Activated T-cell treated with anti-CD3 and anti-CD28 coated beads for 1 hour (primary cell): ENCODE results near the gene EMILIN1.
A peak's percentile ranks its signal among the peaks of the same experiment; 100 is the strongest.

ENCODE experiments used
- DNase-seq: peaks from one replicate; pipeline ENCODE4 v3.0.0-alpha.2; 2020; ENCODE audit warnings: low read depth

EMILIN1 gene

DNA sequence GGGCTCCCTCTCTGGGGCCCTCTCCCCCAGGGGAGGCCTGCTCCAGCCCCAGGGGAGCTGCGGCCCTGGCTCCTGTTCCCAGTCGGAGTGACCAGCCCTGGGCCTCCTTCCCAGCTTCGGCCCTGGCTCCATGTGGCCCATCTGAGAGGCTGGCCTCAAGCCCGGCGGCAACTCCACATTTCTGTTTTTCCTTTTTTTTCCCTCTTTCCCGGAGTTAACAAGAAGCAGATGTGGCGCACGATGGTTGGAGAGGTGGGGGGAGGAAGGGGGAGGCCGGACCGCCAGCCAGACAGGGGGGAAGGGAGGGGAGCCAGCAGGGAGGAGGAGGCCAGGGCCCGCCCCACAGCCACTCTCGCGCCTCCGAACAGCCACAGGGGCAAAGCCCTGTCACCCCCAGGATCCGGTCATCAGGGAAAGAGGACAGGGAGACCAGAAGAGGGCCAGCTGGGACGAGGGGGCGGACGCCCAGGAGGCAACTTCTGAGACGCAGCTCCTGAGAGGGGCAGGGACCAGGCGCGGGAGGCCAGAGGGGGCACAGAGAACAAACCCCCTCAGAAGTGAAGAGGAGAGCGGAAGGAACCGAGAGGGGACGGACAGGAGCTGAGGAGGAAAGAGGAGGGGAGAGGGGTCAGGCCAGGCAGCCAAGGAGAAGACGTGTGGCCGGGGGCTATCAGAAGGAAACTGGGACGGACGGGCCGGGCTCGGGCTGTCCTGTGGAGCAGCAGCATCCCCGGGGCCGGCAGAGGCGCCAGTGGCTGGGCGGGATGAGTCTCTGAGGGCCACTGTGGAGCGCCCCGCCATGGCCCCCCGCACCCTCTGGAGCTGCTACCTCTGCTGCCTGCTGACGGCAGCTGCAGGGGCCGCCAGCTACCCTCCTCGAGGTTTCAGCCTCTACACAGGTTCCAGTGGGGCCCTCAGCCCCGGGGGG lies at the start of gene EMILIN1:
Gene EMILIN1, plus strand, starts transcription at position 349 of the 928 bp plus-strand sequence. Its CDS starts 451 bp downstream, at position 800.
- DNase-seq = no peak

DNA sequence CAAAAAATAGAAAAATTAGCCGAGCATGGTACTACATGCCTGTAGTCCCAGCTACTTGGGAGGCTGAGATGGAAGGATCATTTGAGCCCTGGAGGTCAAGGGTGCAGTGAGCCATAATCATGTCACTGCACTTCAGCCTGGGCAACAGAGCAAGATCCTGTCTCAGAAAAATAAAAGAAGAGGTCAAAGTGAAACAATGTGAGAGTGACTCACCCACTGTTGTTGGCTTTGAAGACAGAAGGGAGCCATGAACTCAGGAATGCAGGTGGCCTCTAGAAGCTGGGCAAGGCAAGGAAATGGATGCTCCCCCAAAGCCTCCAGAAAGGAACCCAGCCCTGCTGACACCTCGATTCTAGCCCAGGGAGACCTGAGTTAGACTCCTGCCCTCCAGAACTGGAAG lies 49.4 kb upstream of the EMILIN1 start:
- no peak for DNase-seq

- peak; percentile 64 for DNase-seq
Measured at GRCh38 chr2:27032495-27033252, 45.7 kb upstream of the EMILIN1 start, which contains the start of gene TMEM214. Gene TMEM214, plus strand, starts transcription at chr2:27032965. Its CDS starts 51 bp downstream, at chr2:27033016.

DNA sequence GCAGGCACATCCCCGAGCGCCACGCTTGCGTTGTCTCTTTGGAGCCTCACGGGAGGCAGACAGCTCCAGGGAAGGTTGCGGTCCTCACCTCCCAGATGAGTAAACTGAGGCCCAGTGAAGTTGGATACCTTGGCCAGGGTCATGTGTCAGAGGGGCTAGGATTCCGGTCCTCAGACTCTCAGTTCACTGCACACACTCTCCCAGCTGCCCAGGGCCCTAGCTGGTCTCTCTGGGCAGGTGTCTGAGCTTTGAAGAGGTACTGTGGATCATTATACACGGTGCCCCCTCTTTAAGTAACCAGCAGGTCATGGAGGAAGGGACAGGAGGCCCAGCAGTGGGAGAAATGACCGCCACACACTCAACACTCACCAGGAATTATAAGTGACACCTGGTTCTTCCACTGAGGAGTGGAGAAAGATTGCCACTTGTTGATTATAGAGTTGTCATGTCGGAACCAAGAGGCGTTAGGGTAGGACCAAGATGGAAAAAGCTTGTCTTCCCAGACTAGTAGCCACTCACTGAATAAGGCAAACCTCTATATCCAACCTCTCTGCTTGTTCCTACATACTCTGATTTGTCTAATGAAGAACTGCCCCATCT lies 45.1 kb upstream of the EMILIN1 start:
- DNase-seq = no peak

DNA sequence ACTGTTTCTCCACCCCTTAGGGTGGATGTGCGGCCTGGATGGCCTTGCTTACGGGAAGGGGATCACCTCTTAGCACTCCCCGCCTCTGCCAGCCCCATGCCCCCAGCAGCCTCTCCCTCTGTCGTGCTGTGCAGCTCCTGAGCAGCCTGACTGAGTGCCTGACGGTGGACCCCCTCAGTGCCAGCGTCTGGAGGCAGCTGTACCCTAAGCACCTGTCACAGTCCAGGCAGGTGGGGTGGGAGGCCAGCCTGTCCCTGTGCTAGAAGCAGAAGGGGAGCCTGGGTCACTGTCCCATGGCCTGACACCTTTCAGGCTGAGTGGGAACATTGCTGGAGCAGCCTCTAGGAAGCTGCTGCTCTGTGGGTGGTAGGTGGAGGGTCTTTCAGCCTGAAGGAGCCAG lies 40.4 kb upstream of the EMILIN1 start:
- DNase-seq = no peak

DNA sequence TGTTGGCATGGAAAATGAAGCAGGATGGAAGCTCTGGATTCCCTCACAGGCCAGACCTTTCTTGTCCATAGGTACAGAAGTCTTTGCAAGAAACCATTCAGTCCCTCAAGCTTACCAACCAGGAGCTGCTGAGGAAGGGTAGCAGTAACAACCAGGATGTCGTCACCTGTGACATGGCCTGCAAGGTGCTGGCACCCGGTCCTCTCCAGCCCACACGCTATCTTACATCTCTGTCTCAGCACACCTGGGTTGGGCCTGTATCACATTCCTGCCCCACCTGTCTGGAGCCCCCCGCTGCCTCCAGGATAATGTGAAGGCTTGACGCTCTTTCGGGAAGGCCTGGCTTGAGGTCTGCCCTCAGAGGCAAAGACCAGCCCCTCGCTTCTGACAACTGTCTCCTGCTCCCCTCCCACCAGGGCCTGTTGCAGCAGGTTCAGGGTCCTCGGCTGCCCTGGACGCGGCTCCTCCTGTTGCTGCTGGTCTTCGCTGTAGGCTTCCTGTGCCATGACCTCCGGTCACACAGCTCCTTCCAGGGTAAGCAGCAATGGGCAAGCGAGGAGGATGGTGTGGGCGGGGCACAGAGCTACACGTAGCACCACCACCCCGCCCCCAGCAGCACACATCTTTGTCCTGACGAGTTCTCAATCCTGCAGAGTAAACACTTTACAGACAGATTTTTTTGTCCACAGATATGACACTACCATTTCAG lies 39.6 kb upstream of the EMILIN1 start:
- DNase-seq = no peak

DNA sequence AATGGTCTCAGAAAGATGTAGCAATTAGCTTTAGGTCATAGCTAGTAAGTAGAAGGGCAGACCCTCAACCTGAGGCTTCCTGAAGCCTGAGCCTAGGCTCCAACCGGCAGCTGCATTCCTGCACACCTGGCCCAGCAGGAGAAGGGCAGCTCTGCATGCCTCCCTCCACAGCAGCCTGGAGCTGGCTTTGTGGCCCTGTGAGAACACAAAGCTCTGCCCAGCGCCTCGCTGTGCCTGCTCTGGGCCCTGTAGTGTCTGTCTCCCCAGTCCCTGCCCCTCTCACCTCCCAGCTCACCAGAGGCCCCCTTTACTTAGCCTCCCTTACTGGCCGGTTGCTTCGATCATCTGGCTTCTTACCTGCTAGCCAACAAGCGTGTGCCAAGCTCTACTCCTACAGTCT lies 39.0 kb upstream of the EMILIN1 start:
- DNase-seq = no peak

GRCh38 chr2:27039871-27040270 lies 38.5 kb upstream of the EMILIN1 start:
- no peak for DNase-seq

GRCh38 chr2:27040282-27040681 lies 38.1 kb upstream of the EMILIN1 start:
- no peak for DNase-seq

DNA sequence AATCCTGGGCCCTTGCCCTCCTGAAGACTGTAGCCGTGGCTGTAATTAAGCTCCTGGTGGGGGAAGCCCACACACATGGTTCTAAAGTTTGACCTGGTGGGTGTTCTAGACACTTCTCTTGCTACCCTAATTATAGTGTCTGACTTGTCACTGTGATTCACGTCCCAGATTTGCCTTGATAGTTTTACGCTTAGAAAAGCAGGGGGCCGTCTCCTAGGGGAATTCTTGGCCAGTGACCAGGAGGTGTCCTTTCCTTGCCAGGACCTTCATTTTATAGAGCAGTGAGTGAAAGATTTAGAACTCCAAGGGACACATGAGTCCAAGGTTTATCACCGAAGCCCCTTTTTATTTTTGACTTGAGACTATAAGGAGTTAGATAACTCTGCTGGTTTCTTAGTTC lies 36.7 kb upstream of the EMILIN1 start:
- DNase-seq = no peak

- no peak for DNase-seq
Measured at GRCh38 chr2:27042159-27042661, 36.2 kb upstream of the EMILIN1 start.

- DNase-seq = no peak
Measured at GRCh38 chr2:27042985-27043634, 35.3 kb upstream of the EMILIN1 start.

DNA sequence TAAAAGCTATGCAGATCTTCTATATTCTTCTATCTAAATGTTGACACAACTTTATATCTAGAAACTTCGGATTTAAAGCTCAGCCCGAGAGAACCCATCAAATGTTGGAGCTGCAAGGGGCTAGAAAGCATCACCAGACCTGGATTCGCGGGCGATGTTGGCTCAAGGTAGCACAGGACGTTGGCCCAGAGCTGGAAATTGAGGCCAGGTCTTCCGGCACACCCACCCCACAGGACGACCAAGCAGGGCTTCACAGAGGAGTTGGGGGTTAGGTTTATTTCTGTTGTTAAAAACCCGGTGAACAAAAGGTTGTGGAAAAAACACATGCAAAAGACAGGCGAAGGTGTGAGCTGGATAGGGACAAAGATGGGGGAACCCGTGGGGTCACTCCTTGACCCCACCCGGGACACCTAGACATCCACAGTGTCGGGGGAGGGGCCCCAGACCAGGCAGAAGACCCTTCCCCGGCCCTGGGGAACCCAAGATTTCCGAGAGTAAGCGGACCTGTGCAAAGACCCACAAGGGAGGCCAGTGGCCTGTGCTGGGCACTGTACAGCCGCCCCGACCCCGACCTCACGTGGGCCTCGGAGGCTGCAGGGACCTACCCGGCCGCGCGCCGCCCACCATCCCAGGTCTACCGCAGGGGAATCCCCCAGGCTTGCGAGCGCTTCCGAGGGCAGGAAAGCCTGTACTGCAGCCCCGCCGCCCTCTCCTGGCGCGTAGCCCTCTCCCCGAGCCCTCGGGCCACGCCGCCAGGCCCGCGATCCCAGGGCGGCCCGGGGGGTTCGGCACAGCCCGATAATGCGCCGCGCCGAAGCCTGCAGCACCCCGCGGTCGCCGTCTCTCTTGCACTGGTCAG lies 28.8 kb upstream of the EMILIN1 start:
- peak; percentile 42 for DNase-seq

- peak; percentile 84 for DNase-seq
Measured at GRCh38 chr2:27050281-27050995, 28.0 kb upstream of the EMILIN1 start.

DNA sequence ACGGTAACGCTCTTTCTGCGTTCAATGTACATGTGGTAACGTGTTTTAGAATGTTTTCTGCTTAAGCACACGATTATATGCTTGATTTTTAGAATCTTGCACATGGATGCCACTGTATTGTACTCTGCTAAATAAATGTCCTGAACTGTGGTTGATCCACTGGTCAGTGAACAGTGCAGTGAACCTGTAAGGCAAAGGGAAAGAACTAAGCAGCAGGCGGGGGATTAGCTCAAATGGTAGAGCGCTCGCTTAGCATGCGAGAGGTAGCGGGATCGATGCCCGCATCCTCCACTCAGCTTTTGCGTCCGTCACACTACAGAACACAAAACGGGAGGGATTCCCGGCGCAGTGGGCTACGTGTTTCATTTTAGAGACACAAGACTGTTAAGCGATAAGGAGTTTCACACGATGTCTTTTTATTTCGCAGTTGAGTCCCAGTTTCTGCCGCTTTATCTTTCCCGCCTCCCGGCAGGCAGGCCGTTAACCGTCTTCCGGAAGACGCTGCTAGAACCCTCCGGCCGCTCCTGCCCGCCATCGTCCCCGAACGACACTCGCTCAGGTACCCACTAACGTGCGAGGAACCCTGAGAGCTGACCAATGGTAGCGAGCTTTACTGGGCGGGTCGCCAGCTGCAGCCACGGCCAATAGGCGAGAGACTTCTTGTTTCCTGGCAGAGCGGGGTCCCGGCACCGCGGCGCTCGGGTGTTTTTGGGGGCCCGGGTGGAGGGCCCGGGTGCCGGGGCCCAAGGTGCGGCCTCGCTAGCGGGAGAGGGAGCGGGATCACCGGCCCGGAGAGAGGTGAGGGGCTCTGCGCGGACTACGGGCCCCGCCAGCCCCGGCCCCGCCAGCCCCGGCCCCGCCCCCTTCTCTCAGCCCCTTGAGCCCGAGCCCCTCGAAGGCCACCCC lies 27.2 kb upstream of the EMILIN1 start, which contains the start of gene AGBL5:
Gene AGBL5, plus strand, starts transcription at position 673 of the 906 bp plus-strand sequence. CDS start 1,291 bp downstream, outside the sequence.
- DNase-seq = peak; percentile 90

DNA sequence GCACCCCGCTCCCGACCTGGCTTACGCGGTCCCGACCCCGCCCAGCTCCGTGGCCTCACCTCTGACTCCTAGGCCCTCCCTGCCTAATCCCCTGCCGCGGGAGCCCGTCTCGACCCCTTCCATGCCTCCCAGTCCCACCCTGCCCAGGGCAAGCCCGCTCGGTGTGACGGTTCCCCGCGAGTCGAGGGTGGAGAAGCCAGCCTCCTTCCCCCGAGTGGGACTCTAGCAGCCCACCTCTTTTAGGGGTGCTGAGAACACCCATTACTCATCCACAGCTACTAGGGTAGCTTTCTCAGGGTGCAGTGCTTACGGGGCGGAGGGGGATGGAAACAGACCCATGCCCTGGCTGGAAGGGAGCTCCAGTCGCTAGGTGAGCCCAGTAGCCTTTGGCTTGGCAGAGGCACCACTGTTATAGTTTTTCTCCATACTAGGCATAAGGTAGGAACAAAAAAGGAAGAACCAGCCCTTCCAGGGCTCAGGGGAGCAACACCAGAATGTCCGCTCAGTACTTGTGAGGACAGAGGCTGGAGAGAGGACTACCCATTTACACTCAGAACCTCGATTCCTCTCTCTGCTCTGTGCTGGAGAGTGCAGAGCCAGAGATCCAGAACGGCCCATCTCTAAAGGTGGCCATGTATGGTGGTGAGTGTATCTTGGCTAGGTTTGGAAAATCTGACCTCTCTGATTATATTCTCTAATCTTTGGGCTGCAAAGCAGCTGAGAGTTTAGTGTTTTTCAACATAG lies 26.3 kb upstream of the EMILIN1 start:
- no peak for DNase-seq

DNA sequence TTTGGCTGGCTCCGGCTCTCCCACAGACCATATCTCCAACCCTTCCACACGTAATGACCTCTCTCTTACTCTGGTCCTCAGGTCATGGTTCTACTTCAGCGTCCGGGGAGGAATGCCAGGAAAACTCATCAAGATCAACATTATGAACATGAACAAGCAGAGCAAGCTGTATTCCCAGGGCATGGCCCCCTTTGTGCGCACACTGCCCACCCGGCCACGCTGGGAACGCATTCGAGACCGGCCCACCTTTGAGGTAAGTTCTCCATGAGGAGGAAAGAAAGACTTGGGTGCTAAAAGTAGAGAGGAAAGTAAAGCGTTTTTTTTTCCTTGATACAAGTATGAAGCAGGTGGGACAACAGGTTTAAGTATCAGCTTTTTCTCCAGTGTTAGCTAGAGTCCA lies 25.1 kb upstream of the EMILIN1 start:
- DNase-seq = no peak

GRCh38 chr2:27053776-27054175 lies 24.6 kb upstream of the EMILIN1 start:
- no peak for DNase-seq
